T-cell (primary cell): ENCODE measurements around the gene KCTD16. TPM values are rescaled to one million over a fixed set of nuclear protein-coding genes. Genes with fewer than 3 reads are reported as not detected.

Source experiments
- ATAC-seq, 4 experiments: fragments of 200-7000 bp in 3 of 4; fragments of 150-1000 bp in 1 of 4; cut with Tn5 transposase; replicated peaks in 1 of 4; 1 replicate in 3 of 4; 2 replicates in 1 of 4; pipeline ENCODE4 v1.10.0; 2021; ENCODE audit warnings: moderate library complexity in 3 of 4, mild to moderate bottlenecking in 2 of 4, moderate number of reproducible peaks in 1 of 4
- CTCF ChIA-PET, 2 donors: fragments of 300-600 bp; sonication (Branson Sonifier 250); formaldehyde crosslinking; loops; one replicate each; lab custom pipeline; 2022; ENCODE audit warnings: antibody characterized with exemption in 2 of 2; lab: Charles Lee
- POLR2A ChIA-PET, 2 donors: fragments of 300-600 bp; sonication (Branson Sonifier 250); formaldehyde crosslinking; loops; one replicate each; lab custom pipeline; 2022; ENCODE audit warnings: antibody characterized with exemption in 2 of 2; lab: Charles Lee
- DNase-seq, 35 experiments: peaks; one replicate each; pipeline versions ENCODE4 v3.0.0 to v3.0.0-alpha.2; 2013 to 2023
- H3K27ac ChIP-seq: one replicate; pipeline ENCODE4 v1.5.1; 2013; ENCODE audit warnings: low read length
- H3K27me3 ChIP-seq, 2 experiments: replicated peaks in 1 of 2; 1 replicate in 1 of 2; 2 replicates in 1 of 2; pipeline versions ENCODE4 v1.6.1 to v1.7.0; 2013; ENCODE audit warnings: low read length in 1 of 2, mixed read lengths in 1 of 2; ENCODE audit not compliant: control insufficient read depth in 2 of 2, insufficient read depth in 2 of 2; ENCODE audit errors: extremely low read depth in 1 of 2
- H3K36me3 ChIP-seq, 2 donors: 1 replicate in 1 of 2; 2 replicates in 1 of 2; pipeline versions ENCODE4 v1.6.1 to v1.7.0; 2013; ENCODE audit warnings: low read length in 1 of 2; ENCODE audit not compliant: control insufficient read depth in 2 of 2, insufficient read depth in 1 of 2; ENCODE audit errors: extremely low read depth in 1 of 2
- H3K4me1 ChIP-seq, 2 experiments: 1 replicate in 1 of 2; 2 replicates in 1 of 2; pipeline versions ENCODE4 v1.6.1 to v1.7.0; 2013; ENCODE audit warnings: low read length in 2 of 2, mixed read lengths in 1 of 2; ENCODE audit not compliant: insufficient read depth in 2 of 2, control insufficient read depth in 1 of 2; ENCODE audit errors: extremely low read depth in 1 of 2
- H3K4me3 ChIP-seq, 2 donors: 1 replicate in 1 of 2; 2 replicates in 1 of 2; pipeline versions ENCODE4 v1.5.1 to v1.7.0; 2013; ENCODE audit warnings: mild to moderate bottlenecking in 2 of 2, low read length in 1 of 2, moderate library complexity in 1 of 2; ENCODE audit not compliant: control insufficient read depth in 1 of 2; ENCODE audit errors: extremely low read depth in 1 of 2
- H3K9me3 ChIP-seq: 2 replicates; pipeline ENCODE4 v1.7.0; 2013
- H3K27ac Mint-ChIP-seq, 2 donors: one replicate each; pipeline ENCODE4 v1.8.0; 2020 to 2021; ENCODE audit warnings: mild to moderate bottlenecking in 2 of 2, mixed read lengths in 2 of 2
- H3K27me3 Mint-ChIP-seq, 2 donors: one replicate each; pipeline ENCODE4 v1.8.0; 2021 to 2022; ENCODE audit warnings: mixed read lengths in 2 of 2
- H3K36me3 Mint-ChIP-seq: one replicate; pipeline ENCODE4 v1.8.0; 2021; ENCODE audit warnings: mixed read lengths
- H3K4me1 Mint-ChIP-seq, 3 donors: one replicate each; pipeline ENCODE4 v1.8.0; 2020 to 2022; ENCODE audit warnings: mixed read lengths in 3 of 3, mild to moderate bottlenecking in 1 of 3
- H3K4me3 Mint-ChIP-seq, 3 donors: one replicate each; pipeline ENCODE4 v1.8.0; 2020 to 2022; ENCODE audit warnings: mild to moderate bottlenecking in 3 of 3, mixed read lengths in 3 of 3, moderate library complexity in 3 of 3
- H3K9me3 Mint-ChIP-seq, 3 donors: one replicate each; pipeline ENCODE4 v1.8.0; 2020 to 2022; ENCODE audit warnings: mixed read lengths in 3 of 3
- WGBS: methylation state at CpG from one replicate; pipeline ENCODE4 v1.1.5; 2013; ENCODE audit warnings: missing lambda C conversion rate; ENCODE audit not compliant: insufficient coverage; 5-methylcytosine and 5-hydroxymethylcytosine counted together
- total RNA-seq, 35 experiments: library from RNA in 6 of 35; stranded (reverse) in 6 of 35; fragments of 120-200 nt in 1 of 35; gene quantifications; one replicate each; pipeline versions ENCODE4 v1.2.1 to v1.2.4 and lab custom pipeline; 2013 to 2026

Gene KCTD16
- total RNA-seq, 5 donors from 2014 or later (not counting 1 experiment from before 2014, with no cell fraction given), result 0.03 to 0.20 (median 0.10) TPM; not detected in 1

GRCh38 chr5:144465441-144465840 lies 294.8 kb downstream of the KCTD16 start:
- CTCF ChIA-PET, result interaction anchor here in 1 of 2 donors (0.8 kb wide), 1 partner anchor 1401 kb away, joined by 5 read pairs; no protein-coding TSS in a partner anchor

GRCh38 chr5:144467792-144468191 lies 297.1 kb downstream of the KCTD16 start:
- Histone ChIP-seq H3K9me3 (no peaks in the 10 kb centered on the region), H3K27ac (no peak overlapping the region), H3K4me3 (no peak overlapping the region), H3K36me3 (no peaks in the 10 kb centered on the region), H3K4me1 (no peaks in the 10 kb centered on the region), H3K27me3 (no peaks in the 10 kb centered on the region)
- DNase-seq (no peak), ATAC-seq (no peak)
- no peaks in the 10 kb centered on the region for H3K4me1 Mint-ChIP-seq
- peaks cover 0 to 12% (median 0%) of the 10 kb centered on the region in 3 donors for H3K9me3 Mint-ChIP-seq
- WGBS, result 0% methylated on average over 1 of the region's 2 CpGs
- no peaks in the 10 kb centered on the region for H3K36me3 Mint-ChIP-seq
- POLR2A ChIA-PET, result no interaction called here
- no peak overlapping the region for H3K27ac Mint-ChIP-seq
- no peaks in the 10 kb centered on the region for H3K27me3 Mint-ChIP-seq
- no peak overlapping the region for H3K4me3 Mint-ChIP-seq
- CTCF ChIA-PET, result no interaction called here

More at GRCh38 chr5:144465441-144465840, 294.8 kb downstream of the KCTD16 start:
- no peaks in the 10 kb centered on the region for H3K4me1 Mint-ChIP-seq
- Histone ChIP-seq H3K4me1 (no peaks in the 10 kb centered on the region), H3K27ac (no peak overlapping the region), H3K36me3 (no peaks in the 10 kb centered on the region), H3K9me3 (no peaks in the 10 kb centered on the region), H3K27me3 (no peaks in the 10 kb centered on the region), H3K4me3 (no peak overlapping the region)
- DNase-seq (no peak), ATAC-seq (no peak)
- H3K27me3 Mint-ChIP-seq, result no peaks in the 10 kb centered on the region
- H3K36me3 Mint-ChIP-seq, result no peaks in the 10 kb centered on the region
- POLR2A ChIA-PET, result no interaction called here
- peaks cover 0 to 20% (median 3%) of the 10 kb centered on the region in 3 donors for H3K9me3 Mint-ChIP-seq
- H3K4me3 Mint-ChIP-seq, result no peak overlapping the region
- H3K27ac Mint-ChIP-seq, result no peak overlapping the region
- 84% methylated on average over 3 of the region's 4 CpGs for WGBS

DNA sequence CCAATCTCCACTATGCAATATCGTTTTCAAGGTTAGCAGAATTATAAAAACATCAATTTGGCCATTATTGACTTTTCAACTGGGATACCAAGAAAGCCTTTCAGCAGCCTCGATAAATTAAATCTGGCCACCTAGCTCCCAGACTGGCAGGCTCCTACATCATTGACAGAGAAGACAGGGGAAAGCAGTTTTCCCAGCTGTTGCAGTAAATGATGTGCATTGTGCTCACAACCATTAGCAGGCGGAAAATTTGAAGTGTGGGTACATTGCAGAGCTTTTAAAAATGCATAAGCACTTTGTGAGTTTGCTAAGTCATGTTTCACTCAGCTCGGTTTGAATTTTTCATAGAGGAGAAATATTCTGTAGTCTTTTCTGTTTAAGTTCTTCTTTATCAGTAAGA lies 297.9 kb downstream of the KCTD16 start:
- Mint-ChIP-seq H3K27me3 (no peaks in the 10 kb centered on the region), H3K4me3 (no peak overlapping the region), H3K4me1 (no peaks in the 10 kb centered on the region), H3K9me3 (peaks cover 0 to 12% (median 0%) of the 10 kb centered on the region in 3 donors), H3K27ac (no peak overlapping the region), H3K36me3 (no peaks in the 10 kb centered on the region)
- CTCF ChIA-PET, result interaction anchor here in 1 of 2 donors (0.6 kb wide), 1 partner anchor 853 kb away, joined by 3 read pairs; no protein-coding TSS in a partner anchor
- DNase-seq, result no peak
- WGBS, result 90% methylated on average over 1 of the region's 4 CpGs
- Histone ChIP-seq H3K4me1 (no peaks in the 10 kb centered on the region), H3K36me3 (no peaks in the 10 kb centered on the region), H3K9me3 (no peaks in the 10 kb centered on the region), H3K4me3 (no peak overlapping the region), H3K27ac (no peak overlapping the region), H3K27me3 (no peaks in the 10 kb centered on the region)
- POLR2A ChIA-PET, result no interaction called here
- ATAC-seq, result no peak

DNA sequence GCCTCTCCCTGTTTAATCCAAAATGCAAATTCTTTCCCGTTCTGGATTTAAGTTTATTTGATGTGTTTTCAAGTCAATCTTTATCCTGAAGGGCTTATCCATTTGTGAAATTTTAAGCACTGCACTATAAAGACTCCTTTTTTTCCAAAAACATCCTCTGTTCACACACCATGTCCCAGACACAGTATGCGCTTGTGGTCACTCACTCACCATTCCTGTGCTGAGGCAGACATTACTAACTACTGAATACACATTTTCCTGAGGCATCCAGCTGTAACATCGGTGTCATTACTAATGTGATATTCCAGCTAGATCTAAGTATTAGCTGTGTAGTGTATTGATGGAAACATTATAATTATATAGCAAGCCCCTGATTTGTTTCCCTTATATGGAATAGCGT lies 298.4 kb downstream of the KCTD16 start:
- ChIA-PET POLR2A (no interaction called here), CTCF (no interaction called here)

DNA sequence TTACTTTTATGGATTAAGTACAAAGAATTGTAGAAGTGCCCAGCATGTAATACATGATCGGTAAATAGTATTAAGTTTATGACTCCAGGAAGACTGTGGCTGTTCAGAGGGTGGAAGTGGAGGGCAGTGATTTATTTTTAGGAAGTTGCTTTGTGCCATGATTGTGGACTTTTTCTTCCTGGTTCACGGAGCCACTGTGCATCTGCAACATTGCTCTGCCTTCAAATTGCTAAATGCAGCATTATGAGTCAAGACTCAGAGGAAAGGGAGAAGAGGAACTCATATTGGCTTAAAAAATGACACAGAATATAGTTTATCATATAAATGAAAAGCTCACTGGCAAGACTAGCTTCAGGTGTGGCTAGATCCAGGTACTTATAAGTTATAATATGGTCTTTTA lies 301.5 kb downstream of the KCTD16 start:
- no peak for ATAC-seq
- Mint-ChIP-seq H3K36me3 (no peaks in the 10 kb centered on the region), H3K9me3 (peaks cover 0 to 2% (median 2%) of the 10 kb centered on the region in 3 donors), H3K27ac (no peak overlapping the region), H3K4me1 (no peaks in the 10 kb centered on the region), H3K4me3 (no peak overlapping the region), H3K27me3 (no peaks in the 10 kb centered on the region)
- H3K4me3 ChIP-seq, result no peak overlapping the region
- no peak overlapping the region for H3K27ac ChIP-seq
- POLR2A ChIA-PET, result no interaction called here
- 14% methylated on average over 1 of the region's 2 CpGs for WGBS
- H3K36me3 ChIP-seq, result no peaks in the 10 kb centered on the region
- CTCF ChIA-PET, result no interaction called here
- no peaks in the 10 kb centered on the region for H3K27me3 ChIP-seq
- DNase-seq, result no peak
- H3K4me1 ChIP-seq, result no peaks in the 10 kb centered on the region
- H3K9me3 ChIP-seq, result no peaks in the 10 kb centered on the region

More for the DNA sequence above, 298.4 kb downstream of the KCTD16 start:
- Histone ChIP-seq H3K36me3 (no peaks in the 10 kb centered on the region), H3K27me3 (no peaks in the 10 kb centered on the region), H3K4me1 (no peaks in the 10 kb centered on the region), H3K27ac (no peak overlapping the region), H3K9me3 (no peaks in the 10 kb centered on the region), H3K4me3 (no peak overlapping the region)
- Mint-ChIP-seq H3K27ac (no peak overlapping the region), H3K36me3 (no peaks in the 10 kb centered on the region), H3K4me1 (no peaks in the 10 kb centered on the region), H3K4me3 (no peak overlapping the region), H3K27me3 (no peaks in the 10 kb centered on the region), H3K9me3 (peaks cover 0 to 12% (median 0%) of the 10 kb centered on the region in 3 donors)
- DNase-seq, result no peak
- WGBS, result no CpG with 5 or more reads among the region's 4 CpGs
- ATAC-seq, result no peak

DNA sequence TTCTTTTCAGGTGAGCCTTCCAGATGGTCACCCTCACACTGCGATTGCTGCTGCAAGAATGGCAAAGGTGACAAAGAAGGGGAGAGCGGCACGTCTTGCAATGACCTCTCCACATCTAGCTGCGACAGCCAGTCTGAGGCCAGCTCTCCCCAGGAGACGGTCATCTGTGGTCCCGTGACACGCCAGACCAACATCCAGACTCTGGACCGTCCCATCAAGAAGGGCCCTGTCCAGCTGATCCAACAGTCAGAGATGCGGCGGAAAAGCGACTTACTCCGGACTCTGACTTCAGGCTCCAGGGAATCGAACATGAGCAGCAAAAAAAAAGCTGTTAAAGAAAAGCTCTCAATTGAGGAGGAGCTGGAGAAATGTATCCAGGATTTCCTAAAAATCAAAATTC lies 303.0 kb downstream of the KCTD16 start:
- DNase-seq, result no peak
- H3K4me1 ChIP-seq, result no peaks in the 10 kb centered on the region
- H3K4me1 Mint-ChIP-seq, result no peaks in the 10 kb centered on the region
- H3K27ac ChIP-seq, result no peak overlapping the region
- H3K9me3 Mint-ChIP-seq, result peaks cover 0 to 2% (median 0%) of the 10 kb centered on the region in 3 donors
- no peaks in the 10 kb centered on the region for H3K36me3 ChIP-seq
- CTCF ChIA-PET, result no interaction called here
- H3K4me3 Mint-ChIP-seq, result no peak overlapping the region
- H3K9me3 ChIP-seq, result no peaks in the 10 kb centered on the region
- 93% methylated on average over 12 of the region's 13 CpGs for WGBS
- H3K36me3 Mint-ChIP-seq, result no peaks in the 10 kb centered on the region
- H3K27ac Mint-ChIP-seq, result no peak overlapping the region
- H3K27me3 ChIP-seq, result no peaks in the 10 kb centered on the region
- no peak for ATAC-seq
- H3K27me3 Mint-ChIP-seq, result no peaks in the 10 kb centered on the region
- POLR2A ChIA-PET, result no interaction called here
- H3K4me3 ChIP-seq, result no peak overlapping the region

DNA sequence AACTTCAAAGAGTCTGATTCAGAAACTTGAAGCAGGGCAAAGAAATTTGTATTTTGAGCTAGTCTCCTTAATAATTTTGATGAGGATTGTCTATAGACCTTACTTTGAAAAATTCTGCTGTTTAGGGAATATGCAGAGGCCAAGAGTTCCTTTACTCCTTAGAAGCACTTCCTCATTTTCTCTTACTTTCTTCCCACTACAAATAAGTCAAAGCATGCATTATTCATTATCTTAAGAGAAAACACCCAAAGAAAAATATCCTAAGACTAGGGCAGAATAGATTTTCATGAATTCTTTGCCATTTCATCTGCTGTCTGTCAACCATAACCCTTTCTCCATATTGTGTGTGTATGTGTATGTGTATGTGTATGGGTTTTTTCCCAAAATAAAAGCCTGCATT lies 307.9 kb downstream of the KCTD16 start:
- Mint-ChIP-seq H3K36me3 (no peaks in the 10 kb centered on the region), H3K27ac (no peak overlapping the region), H3K4me1 (no peaks in the 10 kb centered on the region), H3K4me3 (no peak overlapping the region), H3K27me3 (no peaks in the 10 kb centered on the region), H3K9me3 (peaks cover 0 to 13% (median 4%) of the 10 kb centered on the region in 3 donors)
- Histone ChIP-seq H3K4me1 (no peaks in the 10 kb centered on the region), H3K9me3 (no peaks in the 10 kb centered on the region), H3K36me3 (no peaks in the 10 kb centered on the region), H3K4me3 (no peak overlapping the region), H3K27ac (no peak overlapping the region), H3K27me3 (no peaks in the 10 kb centered on the region)
- DNase-seq (no peak), ATAC-seq (no peak)
- POLR2A ChIA-PET, result no interaction called here
- CTCF ChIA-PET, result interaction anchor here in 1 of 2 donors (0.6 kb wide), 1 partner anchor 23 kb away, joined by 4 read pairs; no protein-coding TSS in a partner anchor
